ENCODE data around the gene PROM2. TPM values are rescaled to one million over a fixed set of nuclear protein-coding genes. Genes with fewer than 3 reads are reported as not detected.
"Not testable (repeated sequence)": the region's sequence is repeated elsewhere in the genome, so short reads cannot be mapped to it uniquely, and the experiment has no call there.

The PROM2 gene, protein sequence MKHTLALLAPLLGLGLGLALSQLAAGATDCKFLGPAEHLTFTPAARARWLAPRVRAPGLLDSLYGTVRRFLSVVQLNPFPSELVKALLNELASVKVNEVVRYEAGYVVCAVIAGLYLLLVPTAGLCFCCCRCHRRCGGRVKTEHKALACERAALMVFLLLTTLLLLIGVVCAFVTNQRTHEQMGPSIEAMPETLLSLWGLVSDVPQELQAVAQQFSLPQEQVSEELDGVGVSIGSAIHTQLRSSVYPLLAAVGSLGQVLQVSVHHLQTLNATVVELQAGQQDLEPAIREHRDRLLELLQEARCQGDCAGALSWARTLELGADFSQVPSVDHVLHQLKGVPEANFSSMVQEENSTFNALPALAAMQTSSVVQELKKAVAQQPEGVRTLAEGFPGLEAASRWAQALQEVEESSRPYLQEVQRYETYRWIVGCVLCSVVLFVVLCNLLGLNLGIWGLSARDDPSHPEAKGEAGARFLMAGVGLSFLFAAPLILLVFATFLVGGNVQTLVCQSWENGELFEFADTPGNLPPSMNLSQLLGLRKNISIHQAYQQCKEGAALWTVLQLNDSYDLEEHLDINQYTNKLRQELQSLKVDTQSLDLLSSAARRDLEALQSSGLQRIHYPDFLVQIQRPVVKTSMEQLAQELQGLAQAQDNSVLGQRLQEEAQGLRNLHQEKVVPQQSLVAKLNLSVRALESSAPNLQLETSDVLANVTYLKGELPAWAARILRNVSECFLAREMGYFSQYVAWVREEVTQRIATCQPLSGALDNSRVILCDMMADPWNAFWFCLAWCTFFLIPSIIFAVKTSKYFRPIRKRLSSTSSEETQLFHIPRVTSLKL
- total RNA-seq: 0.59 and 1.1 TPM in 2 replicates

DNA sequence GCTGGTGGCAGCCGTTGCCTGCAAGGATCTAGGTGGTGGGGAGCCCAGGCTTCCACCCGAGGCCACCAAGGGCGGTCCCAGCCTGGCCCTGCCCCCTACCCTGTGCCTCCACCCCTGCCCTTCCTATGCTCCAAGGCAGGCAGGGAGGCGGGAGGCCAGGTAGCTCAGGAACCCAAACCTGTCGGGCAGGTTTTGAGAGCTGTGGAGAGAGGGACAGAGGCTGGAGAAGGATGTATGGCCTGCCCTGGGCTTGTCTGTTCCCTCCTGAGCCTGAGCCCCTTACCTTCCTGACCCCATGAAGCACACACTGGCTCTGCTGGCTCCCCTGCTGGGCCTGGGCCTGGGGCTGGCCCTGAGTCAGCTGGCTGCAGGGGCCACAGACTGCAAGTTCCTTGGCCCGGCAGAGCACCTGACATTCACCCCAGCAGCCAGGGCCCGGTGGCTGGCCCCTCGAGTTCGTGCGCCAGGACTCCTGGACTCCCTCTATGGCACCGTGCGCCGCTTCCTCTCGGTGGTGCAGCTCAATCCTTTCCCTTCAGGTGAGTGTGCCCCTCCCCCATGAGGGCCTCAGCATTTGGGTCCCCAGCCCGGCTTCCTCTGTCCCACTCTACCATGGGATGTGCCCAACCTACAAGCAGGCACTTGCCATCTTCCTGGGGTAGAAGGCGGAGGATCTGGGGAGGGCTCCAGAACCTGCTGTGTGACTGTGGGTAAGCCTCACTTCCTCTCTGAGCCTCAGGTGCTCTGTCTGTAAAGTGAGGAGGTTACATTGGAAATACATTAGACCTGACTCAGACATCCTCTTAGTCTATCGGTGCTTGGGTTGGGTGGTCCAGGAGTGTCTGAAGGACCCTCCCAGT lies at the start of gene PROM2:
Gene PROM2, plus strand, starts transcription at position 159 of the 860 bp plus-strand sequence. Its CDS starts 137 bp downstream, at position 296.
- DNase-seq (ENCODE audit: low spot score): no peak
- no peaks in the 10 kb centered on the region for H3K4me1 Mint-ChIP-seq (ENCODE audit: low read depth)
- no peaks in the 10 kb centered on the region for H3K27me3 Mint-ChIP-seq (ENCODE audit: low read depth)
- intact Hi-C loops (cut with micrococcal nuclease): no loop called here
- H3K27ac Mint-ChIP-seq: no peak within 1 kb of the TSS
- no peaks in the 10 kb centered on the region for H3K9me3 Mint-ChIP-seq
- no peaks in the 10 kb centered on the region for H3K36me3 Mint-ChIP-seq (ENCODE audit: low read depth)
- no peak within 1 kb of the TSS for H3K4me3 Mint-ChIP-seq (ENCODE audit: low read depth)

DNA sequence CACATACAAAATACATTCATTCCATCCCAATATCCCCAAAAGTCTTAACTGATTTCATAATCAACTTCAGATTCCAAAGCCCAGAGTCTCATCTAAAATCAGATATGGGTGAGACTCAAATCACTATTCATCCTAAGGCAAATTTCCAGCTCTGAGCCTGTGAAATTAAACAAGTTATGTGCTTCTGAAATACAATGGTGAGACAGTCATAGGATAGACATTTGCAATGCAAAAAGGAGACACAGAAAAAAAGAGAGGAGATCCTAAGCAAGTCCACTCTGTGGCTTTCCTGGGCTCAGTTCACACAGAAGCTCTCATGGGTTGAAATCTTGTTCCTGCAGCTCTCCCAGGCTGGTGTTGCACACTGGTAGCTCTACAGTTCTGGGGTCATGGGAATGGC lies 48.6 kb upstream of the PROM2 start:
- peaks cover 7% of the 10 kb centered on the region for H3K36me3 Mint-ChIP-seq (ENCODE audit: low read depth)
- no peaks in the 10 kb centered on the region for H3K4me1 Mint-ChIP-seq (ENCODE audit: low read depth)
- H3K27me3 Mint-ChIP-seq (ENCODE audit: low read depth): no peaks in the 10 kb centered on the region
- intact Hi-C loops (cut with micrococcal nuclease): no loop called here
- no peak overlapping the region for H3K27ac Mint-ChIP-seq
- H3K9me3 Mint-ChIP-seq: peaks cover 48% of the 10 kb centered on the region
- DNase-seq (ENCODE audit: low spot score): no peak
- no peak overlapping the region for H3K4me3 Mint-ChIP-seq (ENCODE audit: low read depth)

DNA sequence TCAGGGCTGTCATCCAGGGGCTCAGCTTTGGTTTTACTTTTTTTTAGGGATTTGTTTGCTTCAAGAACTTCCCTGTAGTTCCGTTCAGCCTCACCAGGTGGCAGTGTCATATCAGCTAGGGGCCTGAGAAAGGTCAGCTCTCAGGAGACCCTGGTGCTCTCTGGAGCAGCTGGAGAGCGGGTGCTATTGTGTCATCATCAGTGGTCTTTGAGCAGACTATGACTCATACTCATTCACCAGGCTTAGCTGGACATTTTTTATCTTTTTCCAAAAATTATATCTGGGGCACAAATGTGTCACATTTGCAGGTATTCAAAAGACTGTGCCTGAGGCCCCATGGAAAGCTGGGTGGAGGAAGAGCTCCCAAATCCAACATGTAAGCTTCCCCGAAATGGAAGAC lies 42.5 kb upstream of the PROM2 start:
- Mint-ChIP-seq H3K9me3 (peaks cover 8% of the 10 kb centered on the region), H3K27ac (no peak overlapping the region), H3K4me1 (ENCODE audit: low read depth) (no peaks in the 10 kb centered on the region), H3K36me3 (ENCODE audit: low read depth) (no peaks in the 10 kb centered on the region), H3K4me3 (ENCODE audit: low read depth) (no peak overlapping the region), H3K27me3 (ENCODE audit: low read depth) (no peaks in the 10 kb centered on the region)
- intact Hi-C loops (cut with micrococcal nuclease): no loop called here
- no peak for DNase-seq (ENCODE audit: low spot score)

DNA sequence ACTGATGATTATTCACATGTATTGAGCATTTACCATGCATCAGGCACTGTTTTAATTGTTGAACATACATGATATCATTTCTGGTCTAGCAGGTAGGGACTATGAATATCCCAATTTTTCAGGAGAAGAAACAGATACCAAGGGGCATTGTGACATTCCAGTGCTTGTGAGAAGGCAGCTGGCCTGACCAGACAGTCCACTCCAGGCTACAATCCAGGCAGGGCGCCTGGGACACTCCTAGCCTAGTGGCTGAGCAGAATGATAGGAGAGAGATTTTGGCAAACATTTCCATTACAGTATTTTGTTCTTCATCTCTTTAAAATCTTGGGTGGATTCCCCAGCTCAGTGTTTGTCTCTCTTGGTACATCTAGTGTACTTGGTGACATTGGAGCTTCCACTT lies 42.0 kb upstream of the PROM2 start:
- Mint-ChIP-seq H3K4me1 (ENCODE audit: low read depth) (no peaks in the 10 kb centered on the region), H3K36me3 (ENCODE audit: low read depth) (no peaks in the 10 kb centered on the region), H3K4me3 (ENCODE audit: low read depth) (no peak overlapping the region), H3K9me3 (peaks cover 5% of the 10 kb centered on the region), H3K27ac (no peak overlapping the region), H3K27me3 (ENCODE audit: low read depth) (no peaks in the 10 kb centered on the region)
- intact Hi-C loops (cut with micrococcal nuclease): no loop called here
- no peak for DNase-seq (ENCODE audit: low spot score)

- no peak overlapping the region for H3K4me3 Mint-ChIP-seq (ENCODE audit: low read depth)
- H3K27ac Mint-ChIP-seq: no peak overlapping the region
- intact Hi-C loops (cut with micrococcal nuclease): no loop called here
- H3K4me1 Mint-ChIP-seq (ENCODE audit: low read depth): no peaks in the 10 kb centered on the region
- no peak for DNase-seq (ENCODE audit: low spot score)
- no peaks in the 10 kb centered on the region for H3K36me3 Mint-ChIP-seq (ENCODE audit: low read depth)
- H3K9me3 Mint-ChIP-seq: peaks cover 18% of the 10 kb centered on the region
- H3K27me3 Mint-ChIP-seq (ENCODE audit: low read depth): no peaks in the 10 kb centered on the region
Observed at GRCh38 chr2:95234286-95234785, 39.9 kb upstream of the PROM2 start.

GRCh38 chr2:95234816-95235215 lies 39.4 kb upstream of the PROM2 start:
- Mint-ChIP-seq H3K27me3 (ENCODE audit: low read depth) (no peaks in the 10 kb centered on the region), H3K36me3 (ENCODE audit: low read depth) (no peaks in the 10 kb centered on the region), H3K9me3 (peaks cover 19% of the 10 kb centered on the region), H3K4me1 (ENCODE audit: low read depth) (no peaks in the 10 kb centered on the region), H3K27ac (no peak overlapping the region), H3K4me3 (ENCODE audit: low read depth) (no peak overlapping the region)
- DNase-seq (ENCODE audit: low spot score): no peak
- intact Hi-C loops (cut with micrococcal nuclease): no loop called here

DNA sequence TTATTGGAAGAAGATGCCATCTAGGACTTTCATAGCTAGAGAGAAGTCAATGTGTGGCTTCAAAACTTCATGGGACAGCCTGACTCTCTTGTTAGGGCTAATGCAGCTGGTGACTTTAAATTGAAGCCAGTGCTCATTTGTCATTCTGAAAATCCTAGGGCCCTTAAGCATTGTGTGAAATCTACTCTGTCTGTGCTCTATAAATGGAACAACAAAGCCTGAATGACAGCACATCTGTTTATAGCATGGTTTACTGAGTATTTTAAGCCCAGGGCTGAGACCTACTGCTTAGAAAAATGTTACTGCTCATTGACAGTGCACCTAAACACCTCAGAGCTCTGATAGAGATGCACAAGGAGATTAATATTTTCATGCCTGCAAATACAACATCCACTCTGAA lies 36.1 kb upstream of the PROM2 start:
- Mint-ChIP-seq H3K4me1 (ENCODE audit: low read depth) (no peaks in the 10 kb centered on the region), H3K27me3 (ENCODE audit: low read depth) (no peaks in the 10 kb centered on the region), H3K9me3 (peaks cover 44% of the 10 kb centered on the region), H3K4me3 (ENCODE audit: low read depth) (no peak overlapping the region), H3K36me3 (ENCODE audit: low read depth) (no peaks in the 10 kb centered on the region), H3K27ac (no peak overlapping the region)
- no peak for DNase-seq (ENCODE audit: low spot score)
- intact Hi-C loops (cut with micrococcal nuclease): no loop called here

GRCh38 chr2:95240091-95240490 lies 34.2 kb upstream of the PROM2 start:
- DNase-seq (ENCODE audit: low spot score): no peak
- H3K4me3 Mint-ChIP-seq (ENCODE audit: low read depth): no peak overlapping the region
- H3K4me1 Mint-ChIP-seq (ENCODE audit: low read depth): no peaks in the 10 kb centered on the region
- H3K27ac Mint-ChIP-seq: no peak overlapping the region
- peaks cover 52% of the 10 kb centered on the region for H3K9me3 Mint-ChIP-seq
- intact Hi-C loops (cut with micrococcal nuclease): no loop called here
- no peaks in the 10 kb centered on the region for H3K27me3 Mint-ChIP-seq (ENCODE audit: low read depth)
- no peaks in the 10 kb centered on the region for H3K36me3 Mint-ChIP-seq (ENCODE audit: low read depth)

GRCh38 chr2:95240556-95240955 lies 33.7 kb upstream of the PROM2 start:
- intact Hi-C loops (cut with micrococcal nuclease): no loop called here

DNA sequence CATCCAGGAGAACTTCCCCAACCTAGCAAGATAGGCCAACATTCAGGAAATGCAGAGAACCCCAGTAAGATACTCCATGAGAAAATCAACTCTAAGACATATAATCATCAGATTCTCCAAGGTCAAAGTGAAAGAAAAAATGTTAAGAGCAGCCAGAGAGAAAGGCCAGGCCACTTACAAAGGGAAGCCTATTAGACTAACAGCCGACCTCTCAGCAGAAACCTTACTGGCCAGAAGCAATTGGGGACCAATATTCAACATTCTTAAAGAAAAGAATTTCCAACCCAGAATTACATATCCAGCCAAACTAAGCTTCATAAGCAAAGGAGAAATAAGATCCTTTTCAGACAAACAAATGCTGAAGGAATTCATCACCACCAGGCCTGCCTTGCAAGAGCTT lies 32.2 kb upstream of the PROM2 start:
- H3K27ac Mint-ChIP-seq; DNase-seq (ENCODE audit: low spot score); H3K4me3 Mint-ChIP-seq (ENCODE audit: low read depth); intact Hi-C loops (cut with micrococcal nuclease); H3K4me1 Mint-ChIP-seq (ENCODE audit: low read depth); H3K36me3 Mint-ChIP-seq (ENCODE audit: low read depth); H3K27me3 Mint-ChIP-seq (ENCODE audit: low read depth): not testable (repeated sequence)
- peaks cover 52% of the 10 kb centered on the region for H3K9me3 Mint-ChIP-seq

More at GRCh38 chr2:95240556-95240955, 33.7 kb upstream of the PROM2 start:
- H3K36me3 Mint-ChIP-seq (ENCODE audit: low read depth): no peaks in the 10 kb centered on the region
- H3K9me3 Mint-ChIP-seq: peaks cover 54% of the 10 kb centered on the region
- no peak overlapping the region for H3K27ac Mint-ChIP-seq
- no peaks in the 10 kb centered on the region for H3K27me3 Mint-ChIP-seq (ENCODE audit: low read depth)
- no peaks in the 10 kb centered on the region for H3K4me1 Mint-ChIP-seq (ENCODE audit: low read depth)
- no peak for DNase-seq (ENCODE audit: low spot score)
- H3K4me3 Mint-ChIP-seq (ENCODE audit: low read depth): no peak overlapping the region

GRCh38 chr2:95258271-95258670 lies 16.0 kb upstream of the PROM2 start:
- H3K4me1 Mint-ChIP-seq (ENCODE audit: low read depth): no peaks in the 10 kb centered on the region
- DNase-seq (ENCODE audit: low spot score): no peak
- H3K9me3 Mint-ChIP-seq: peaks cover 26% of the 10 kb centered on the region
- H3K27me3 Mint-ChIP-seq (ENCODE audit: low read depth): no peaks in the 10 kb centered on the region
- H3K36me3 Mint-ChIP-seq (ENCODE audit: low read depth): no peaks in the 10 kb centered on the region
- no peak overlapping the region for H3K4me3 Mint-ChIP-seq (ENCODE audit: low read depth)
- intact Hi-C loops (cut with micrococcal nuclease): no loop called here
- no peak overlapping the region for H3K27ac Mint-ChIP-seq

Data from activated T-helper 2 cell treated with anti-CD3 and anti-CD28 coated beads, Interferon-gamma antibody, Interleukin-2, Interleukin-4, amounts not matched to agents 10 μg/mL and 5 μg/mL and 100 μg/mL, durations not matched to agents 14 hours and 24 hours and 36 hours (primary cell).